ENCODE data around the gene LRRC70.

The LRRC70 gene

DNA sequence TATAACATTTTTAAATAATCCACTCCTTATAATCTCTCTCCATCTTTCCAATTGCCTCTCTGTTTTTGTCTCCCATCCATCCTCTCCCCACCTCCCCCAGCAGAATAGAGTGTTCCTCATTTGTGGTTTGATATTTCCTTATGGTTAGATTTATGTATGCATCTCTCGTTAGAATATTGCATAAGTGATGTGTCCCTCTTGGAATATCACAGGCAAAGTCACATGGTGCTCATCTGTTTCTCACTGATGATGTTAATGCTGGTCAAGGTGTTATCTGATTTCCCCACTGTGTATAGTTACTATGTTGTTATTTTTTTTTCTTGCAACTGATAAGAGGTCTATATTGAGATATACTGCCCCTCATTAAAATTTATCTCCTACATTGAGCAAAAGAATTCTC, 3.1 kb upstream of the LRRC70 start:
- DNase-seq: no peak

DNA sequence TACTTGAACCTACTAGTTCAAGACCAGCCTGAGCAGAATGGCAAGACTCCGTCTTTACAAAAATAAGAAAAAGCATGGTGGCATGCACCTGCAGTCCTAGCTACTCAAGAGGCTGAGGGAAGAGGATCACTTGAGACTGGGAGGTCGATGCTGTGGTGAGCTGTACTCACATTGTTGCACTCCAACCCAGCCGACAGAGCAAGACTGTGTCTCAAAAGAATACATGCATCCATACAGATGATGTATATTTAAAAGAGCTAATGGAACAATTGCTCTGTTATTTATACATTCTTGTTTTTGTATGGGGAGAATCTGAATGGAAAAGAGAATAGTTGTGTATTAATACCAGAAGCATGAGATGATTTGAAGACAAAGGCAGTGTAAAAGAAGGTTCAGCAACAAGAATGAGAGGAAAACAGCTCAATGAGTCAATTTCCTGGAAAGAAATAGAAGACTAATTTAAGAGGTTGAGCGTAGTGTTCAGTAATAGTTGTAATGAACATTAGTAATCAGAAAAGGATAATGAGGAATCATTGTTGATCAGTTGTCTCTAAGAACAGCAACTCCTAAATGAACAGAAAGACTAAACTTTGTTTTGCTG, 1.9 kb upstream of the LRRC70 start:
- DNase-seq: no peak

DNA sequence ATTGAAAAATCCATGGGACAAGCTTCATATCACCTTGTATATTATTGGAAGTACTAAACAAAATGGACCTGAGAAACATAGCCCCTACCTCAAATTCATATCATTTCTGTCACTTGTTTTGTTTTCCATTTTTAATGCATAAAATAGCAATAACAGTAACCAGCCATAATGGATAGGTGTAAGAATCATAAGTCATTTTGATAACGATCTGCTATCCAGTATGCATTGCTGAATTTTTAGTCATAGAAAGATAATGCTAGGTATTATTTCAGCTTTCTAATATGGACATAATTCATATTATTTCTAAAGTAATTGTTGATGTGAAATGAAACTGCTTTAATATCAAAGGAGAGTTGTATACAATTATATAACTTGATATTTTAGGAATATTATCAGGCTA, 1.1 kb upstream of the LRRC70 start:
- DNase-seq: no peak

DNA sequence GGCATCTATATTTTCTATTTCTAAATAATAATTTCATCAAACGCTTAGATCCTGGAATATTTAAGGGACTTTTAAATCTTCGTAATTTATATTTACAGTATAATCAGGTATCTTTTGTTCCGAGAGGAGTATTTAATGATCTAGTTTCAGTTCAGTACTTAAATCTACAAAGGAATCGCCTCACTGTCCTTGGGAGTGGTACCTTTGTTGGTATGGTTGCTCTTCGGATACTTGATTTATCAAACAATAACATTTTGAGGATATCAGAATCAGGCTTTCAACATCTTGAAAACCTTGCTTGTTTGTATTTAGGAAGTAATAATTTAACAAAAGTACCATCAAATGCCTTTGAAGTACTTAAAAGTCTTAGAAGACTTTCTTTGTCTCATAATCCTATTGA, 1.1 kb downstream of the LRRC70 start:
- DNase-seq: no peak

DNA sequence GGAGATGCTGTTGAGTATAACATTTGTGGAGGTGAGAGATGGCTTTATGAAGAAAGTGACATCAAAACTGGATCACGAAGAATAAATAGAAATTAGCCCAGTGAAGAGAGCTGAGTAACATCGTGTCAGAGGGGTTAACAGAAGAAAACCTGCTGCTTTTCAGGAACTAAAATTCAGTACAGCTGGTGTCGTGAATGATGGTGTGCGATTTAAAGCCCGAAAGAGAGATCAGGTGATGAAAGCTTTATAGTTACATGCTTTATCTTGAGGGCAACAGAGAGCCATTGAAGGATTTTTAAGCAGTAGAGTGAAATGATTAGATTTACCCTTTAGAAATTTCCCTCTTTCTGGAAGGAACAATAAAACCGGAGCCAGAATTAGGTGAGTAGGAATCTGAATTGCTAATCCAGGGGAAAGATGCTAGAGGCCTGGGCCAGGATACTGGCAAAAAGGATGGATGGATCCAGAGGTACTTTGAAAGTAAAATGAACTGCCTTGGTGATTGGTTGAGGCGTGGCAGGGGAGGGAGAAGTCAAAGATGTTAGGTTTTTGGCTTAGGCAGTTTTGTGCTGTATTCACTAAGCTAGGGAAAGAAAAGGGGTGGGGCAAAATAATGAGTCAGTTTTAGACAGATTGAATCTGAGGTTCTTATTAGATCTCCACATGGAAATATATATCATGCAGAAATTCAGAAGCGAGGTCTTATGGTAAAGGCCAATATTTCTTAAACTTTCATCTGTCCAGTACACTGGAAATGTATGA, 3.4 kb downstream of the LRRC70 start:
- DNase-seq: no peak

DNA sequence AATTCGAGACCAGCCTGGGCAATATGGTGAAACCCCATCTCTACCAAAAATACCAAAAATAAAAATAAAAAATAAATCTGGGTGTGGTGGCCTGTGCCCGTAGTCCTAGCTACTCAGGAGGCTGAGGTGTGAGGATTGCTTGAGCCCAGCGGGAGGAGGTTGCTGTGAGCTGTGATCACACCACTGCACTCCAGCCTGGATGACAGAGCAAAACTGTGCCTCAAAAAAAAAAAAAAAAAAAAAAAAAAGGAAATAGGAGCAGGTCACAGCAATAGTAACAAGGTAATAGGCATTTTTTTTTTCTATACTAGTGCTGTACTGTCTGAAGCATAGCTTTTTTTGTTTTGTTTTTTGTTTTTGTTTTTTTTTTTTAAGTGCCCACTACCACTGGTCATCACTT, 5.8 kb downstream of the LRRC70 start:
- DNase-seq: no peak

DNA sequence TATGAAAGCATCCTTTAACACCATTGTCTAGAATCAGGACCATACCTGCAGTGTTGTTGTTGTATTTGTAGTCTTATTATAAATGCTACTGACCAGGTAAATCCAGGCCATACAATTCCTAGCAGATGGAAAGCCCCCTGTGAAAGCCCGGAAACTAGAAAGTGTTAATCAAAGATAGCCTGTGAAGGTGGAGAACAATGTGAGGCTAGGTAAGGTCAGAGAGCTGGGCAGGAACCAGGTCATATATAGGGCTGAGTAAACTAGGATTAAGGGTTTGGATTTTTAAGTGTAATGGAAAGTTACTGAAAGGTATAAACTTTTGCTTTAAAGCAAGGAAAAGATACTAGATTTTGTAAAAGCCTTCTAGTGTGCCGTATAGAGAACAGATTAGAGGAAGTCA, 6.7 kb downstream of the LRRC70 start:
- DNase-seq: no peak

DNA sequence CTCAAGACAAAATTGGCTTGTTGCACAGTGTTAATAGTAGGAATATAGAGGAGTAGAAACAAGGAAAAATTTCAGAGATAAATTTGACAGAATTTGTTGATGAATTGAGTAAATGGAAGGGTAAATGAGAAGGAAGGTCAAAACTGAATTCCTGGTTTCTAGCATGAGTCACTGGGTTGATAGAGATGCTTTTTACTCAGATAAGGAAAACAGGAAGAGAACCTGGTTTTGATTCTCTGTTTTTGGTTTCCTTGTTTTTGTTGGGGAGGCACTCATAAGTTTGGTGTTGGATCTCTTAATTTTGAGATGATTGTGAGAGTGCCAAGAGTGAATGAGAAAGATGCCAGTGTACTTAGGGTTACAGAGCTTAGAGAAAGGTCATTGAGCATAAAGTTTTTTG, 7.1 kb downstream of the LRRC70 start:
- DNase-seq: no peak

DNA sequence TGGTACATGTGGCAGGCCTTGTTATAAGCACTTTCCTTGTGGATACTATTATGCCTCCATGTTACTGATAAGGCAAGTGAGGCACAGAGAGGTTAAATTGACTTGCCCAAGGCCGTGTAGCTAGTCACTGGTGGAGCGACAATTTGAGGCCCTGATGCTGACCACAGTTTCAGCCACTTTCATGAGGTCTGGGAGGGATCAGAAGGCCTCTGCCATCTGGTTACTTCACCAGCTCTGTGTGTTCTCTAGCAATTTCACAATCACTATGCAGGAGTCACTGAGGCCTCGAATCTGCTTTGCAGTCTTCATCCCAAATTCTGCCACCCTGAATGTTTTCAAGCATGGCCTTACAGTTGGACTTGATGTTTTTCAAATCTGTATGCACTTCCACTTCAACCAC, 9.1 kb downstream of the LRRC70 start:
- DNase-seq: no peak

DNA sequence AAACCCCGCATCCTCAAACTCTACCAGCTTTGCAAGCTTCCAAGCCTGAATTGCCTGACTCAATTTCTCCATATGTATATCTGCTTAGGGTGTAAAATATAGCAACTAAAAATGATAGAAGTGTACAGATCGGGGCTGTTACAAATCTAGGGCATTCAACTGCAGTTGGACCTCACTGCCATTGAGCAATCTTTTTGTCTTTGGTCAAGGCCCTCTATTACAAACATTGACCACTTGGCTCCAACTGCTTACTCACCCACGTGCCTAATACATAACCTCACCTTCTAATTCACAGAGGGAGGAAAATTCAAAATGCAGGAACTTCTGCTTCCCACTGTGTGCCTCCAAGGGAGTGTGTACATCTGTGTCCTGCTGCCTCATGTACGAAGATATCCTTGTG, 10.0 kb downstream of the LRRC70 start:
- no peak for DNase-seq

DNA sequence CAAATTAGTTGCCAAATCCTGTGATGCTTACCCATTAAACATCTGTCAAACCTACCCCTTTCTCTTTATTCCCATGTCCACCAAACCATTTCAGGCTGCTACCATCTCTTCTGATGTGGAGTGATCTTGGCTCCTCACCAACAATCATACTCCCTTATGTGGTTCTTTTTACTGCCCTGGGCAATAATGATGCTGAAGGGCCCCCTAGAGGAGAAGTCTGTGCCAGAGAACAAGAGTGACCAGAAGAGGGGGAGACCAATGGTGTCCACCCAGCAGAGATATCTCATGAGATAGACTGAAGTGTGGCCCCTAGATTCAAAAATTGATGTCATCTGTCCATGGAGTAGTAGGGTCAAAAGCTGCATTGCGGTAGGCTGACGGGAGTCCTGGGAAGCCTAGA, 10.9 kb downstream of the LRRC70 start:
- DNase-seq: no peak

DNA sequence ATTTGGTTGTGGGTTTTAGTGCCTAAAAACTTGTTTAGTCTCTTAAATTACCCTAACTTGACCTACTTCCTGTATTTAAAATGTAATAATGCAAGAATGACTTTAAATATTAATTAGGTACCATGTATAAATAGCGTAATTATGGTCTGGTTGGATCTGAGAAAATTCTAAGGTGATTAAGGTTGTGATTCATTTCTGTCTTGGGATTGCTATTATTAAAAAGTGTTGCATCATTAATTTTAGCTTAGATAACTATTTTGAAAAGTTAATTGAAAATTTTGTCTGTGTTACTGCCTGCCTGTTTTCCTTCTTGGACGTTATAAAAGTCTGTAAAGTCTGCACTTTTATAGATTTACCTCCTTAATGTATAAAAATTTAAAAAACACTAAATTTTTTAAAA, 11.8 kb downstream of the LRRC70 start:
- no peak for DNase-seq

DNA sequence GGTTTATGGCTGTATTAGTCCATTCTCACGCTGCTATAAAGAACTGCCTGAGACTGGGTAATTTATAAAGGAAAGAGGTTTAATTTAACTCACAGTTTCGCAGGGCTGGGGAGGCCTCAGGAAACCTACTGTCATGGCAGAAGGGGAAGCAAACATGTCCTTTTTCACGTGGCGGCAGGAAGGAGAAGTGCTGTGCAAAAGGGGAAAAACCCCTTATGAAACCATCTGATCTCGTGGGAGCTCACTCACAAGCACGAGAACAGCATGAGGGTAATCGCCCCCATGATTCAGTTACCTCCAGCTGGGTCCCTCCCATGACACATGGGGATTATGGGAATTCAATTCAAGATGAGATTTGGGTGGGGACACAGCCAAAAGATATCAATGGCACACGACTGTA, 13.9 kb downstream of the LRRC70 start:
- DNase-seq: no peak

DNA sequence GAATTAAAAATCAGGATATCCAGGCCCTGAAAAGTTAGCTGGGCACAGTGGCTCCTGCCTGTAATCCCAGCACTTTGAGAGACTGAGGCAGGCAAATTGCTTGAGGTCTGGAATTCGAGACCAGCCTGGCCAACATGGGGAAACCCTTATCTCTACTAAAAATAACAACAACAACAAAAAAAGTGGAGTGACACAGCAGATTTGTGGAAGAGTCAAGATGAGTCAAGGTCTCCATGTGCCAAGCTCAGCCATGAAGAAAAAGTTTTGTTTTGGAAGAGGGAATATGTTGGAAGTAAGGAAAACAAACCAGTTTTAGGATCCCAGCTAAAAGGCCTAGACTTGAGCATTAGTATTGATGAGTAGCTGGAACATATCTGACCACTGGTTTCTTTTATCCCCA, 14.7 kb downstream of the LRRC70 start:
- DNase-seq: no peak

DNA sequence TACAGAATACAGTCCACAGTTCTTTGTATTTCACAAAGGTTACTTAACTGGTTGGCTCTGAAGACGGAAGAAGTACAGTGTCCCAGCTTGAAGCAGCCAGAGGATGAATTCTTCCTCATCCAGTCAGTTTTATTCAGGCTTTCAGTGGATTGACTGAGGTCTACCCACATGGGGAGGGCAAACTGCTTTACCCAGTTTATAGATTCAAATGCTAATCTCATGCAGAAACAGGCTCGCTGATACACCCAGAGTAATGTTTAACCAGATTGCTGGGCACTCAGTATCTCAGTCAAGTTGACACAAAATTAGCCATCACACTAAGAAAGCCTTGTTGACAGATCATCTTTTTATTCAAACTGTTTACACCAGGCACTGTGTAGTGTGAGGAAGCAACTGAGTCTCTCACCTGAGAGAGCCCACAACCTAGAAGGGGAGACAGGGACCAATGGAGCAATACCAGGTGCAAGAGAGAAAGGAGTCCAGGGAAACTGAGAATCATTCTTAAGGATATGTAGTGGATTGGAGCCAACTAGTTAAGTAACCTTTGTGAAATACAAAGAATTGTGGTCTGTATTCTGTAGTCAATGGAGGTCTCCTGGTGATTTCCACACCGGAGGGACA, 15.9 kb downstream of the LRRC70 start:
- no peak for DNase-seq

DNA sequence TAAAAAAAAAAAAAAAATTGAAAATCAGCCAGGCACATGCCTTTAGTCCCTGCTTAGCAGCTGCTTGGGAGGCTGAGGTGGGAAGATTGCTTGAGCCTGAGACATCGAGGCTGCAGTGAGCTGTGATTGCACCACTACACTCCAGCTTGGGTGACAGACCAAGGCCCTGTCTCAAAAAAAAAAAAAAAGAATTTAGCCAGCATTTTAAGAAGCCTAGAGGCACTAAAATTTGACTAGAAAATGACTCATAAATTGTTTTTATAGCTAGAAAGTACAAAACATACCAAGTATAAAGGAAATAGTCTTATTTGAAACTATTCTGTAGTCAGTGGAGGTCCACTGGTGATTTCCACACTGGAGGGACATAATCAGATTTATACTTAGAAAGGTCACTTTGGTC, 17.5 kb downstream of the LRRC70 start:
- DNase-seq: no peak

DNA sequence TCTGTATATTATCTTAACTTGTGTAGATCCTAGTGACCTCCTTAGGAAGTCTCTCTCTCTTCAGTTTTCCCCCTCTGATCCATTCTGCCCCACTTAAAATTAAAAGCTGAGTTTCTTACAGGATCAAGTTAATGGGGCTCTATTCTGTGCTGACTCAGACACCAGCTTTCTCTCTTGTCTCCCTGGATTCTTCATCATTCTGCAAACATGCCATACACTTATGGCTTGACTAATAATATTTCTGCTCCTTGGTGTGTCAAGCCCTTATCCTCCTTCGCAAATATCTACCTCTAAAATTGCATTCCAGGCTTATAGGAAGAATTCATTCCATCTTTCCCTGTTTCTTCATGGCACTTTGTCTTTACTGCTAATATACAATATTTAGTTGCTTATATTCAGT, 18.1 kb downstream of the LRRC70 start:
- DNase-seq: no peak

DNA sequence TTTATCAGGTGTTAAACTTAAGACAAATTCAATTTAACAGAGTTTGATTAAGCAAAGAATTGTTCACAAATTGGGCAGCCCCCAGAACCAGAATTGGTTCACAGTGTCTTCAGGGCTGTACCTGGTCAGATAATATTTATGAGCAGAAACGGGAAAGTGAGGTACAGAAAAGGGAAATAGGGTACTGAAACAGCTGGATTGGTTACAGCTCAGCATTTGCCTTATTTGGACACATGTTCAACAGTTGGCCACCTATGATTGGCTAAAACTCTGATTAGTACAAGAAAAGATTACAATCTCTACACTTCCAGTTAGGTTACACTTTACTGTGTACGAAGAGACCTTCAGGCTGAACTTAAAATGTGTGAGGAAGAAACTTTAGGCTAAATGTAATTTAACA, 18.7 kb downstream of the LRRC70 start:
- DNase-seq: no peak

DNA sequence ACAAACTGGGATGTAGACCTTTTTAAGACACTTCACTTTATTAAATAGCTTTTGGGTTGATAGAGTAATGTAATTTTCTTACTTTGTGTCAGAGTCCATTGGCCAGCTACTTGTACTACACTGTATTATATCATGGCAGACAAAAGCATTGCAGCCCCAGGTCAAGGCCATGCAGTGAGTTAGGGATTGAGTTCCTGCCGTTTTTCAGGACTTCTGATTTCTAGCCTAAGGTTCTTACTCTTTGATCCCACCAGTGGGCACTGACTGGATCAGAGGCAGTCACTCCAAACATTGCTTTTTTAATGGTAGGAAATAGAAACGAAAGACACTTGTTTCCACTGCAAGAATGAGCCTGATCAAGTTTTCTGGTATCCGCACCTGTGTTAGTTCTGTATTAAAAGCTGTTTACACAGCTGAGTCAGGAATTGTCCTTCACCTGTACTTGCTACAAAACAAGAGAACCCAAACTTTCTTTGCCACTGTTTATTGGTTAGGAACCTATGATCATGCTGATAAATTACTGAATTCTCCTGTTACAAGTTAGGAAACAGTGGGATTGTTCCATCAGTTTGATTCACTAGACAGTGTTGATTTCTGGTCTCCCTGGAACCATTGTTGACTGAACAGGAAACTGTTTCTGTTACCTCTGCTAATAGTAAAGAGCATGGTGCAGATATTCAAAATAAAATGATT, 22.1 kb downstream of the LRRC70 start:
- no peak for DNase-seq

DNA sequence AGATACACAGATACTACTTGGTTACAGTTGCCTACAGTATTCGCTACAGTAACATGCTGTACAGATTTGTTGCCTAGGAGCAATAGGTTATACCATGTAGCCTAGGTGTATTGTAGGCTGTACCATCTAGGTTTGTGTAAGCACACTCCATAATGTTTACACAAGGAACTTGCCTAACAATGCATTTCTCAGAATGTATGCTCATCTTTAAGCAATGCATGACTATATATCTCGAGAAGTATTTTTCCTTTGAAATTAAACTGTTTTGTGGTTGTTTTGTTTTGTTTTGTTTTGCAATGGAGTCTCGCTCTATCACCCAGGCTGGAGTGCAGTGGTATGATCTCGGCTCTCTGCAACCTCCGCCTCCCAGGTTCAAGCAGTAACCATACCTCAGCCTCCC, 25.3 kb downstream of the LRRC70 start:
- no peak for DNase-seq

DNA sequence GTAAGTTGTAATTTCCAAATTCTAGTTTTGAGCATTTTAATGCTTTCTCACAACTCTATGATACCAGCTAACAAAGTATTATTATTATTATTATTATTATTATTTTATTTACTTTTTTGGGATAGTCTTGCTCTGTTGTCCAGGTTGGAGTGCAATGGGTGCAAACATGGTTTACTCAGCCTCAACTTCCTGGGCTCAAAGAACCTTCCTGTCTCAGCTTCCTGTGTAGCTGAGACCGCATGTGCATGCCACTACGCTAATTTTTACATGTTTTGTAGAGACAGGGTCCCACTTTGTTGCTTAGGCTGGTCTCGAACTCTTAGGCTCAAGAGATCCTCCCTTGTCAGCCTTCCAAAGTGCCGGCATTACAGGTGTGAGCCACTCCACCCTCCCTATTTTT, 27.0 kb downstream of the LRRC70 start:
- no peak for DNase-seq

DNA sequence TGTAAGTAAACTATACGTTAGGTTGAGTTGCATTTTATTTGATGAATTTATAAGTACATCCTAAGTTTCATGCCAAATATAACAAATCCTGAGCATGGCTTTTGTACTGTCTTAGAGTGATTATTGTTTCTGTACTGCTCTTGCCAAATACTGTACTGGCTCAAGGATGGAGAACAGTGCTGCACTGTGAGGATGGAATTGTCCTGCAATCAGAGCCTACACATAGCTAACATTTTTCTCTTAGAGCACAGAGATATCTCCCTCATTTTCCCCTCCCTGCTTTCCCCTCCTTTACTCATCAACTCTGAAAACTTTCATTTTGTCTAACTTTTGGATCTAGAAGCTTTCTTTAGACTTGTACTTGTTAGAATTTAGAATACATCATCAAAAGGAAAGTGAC, 28.3 kb downstream of the LRRC70 start:
- DNase-seq: no peak

DNA sequence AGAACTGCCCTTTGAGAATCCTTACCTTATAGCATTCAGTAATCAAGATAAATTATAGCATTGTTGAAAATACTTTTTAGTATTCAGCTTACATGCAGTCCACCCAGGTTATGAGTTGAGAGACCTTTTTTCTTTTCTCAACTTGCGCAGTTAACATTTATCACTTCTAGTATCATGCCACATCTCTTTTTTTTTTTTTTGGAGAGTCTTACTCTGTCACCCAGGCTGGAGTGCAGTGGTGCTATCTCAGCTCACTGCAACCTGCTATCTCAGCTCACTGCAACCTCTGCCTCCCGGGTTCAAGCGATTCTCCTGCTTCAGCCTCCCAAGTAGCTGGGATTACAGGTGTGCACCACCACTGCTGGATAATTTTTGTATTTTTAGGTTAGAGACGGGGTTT, 29.0 kb downstream of the LRRC70 start:
- DNase-seq: no peak
